HFF-Myc (cell line): Measurements from ENCODE around the gene PDZD8.

ENCODE experiments used
- DNase-seq: peaks from one replicate; pipeline ENCODE4 v3.0.0-alpha.2; 2011; ENCODE audit warnings: low read depth; ENCODE audit errors: extremely low read depth
- H3K4me3 ChIP-seq: replicated peaks from 2 replicates; pipeline ENCODE4 v1.5.1; 2011; ENCODE audit warnings: low read depth, mild to moderate bottlenecking, control low read depth, low read length
- CTCF ChIP-seq: IDR thresholded peaks from 2 replicates; pipeline ENCODE4 v1.5.1; 2012; ENCODE audit warnings: mild to moderate bottlenecking, low read depth, low read length, control low read depth; ENCODE audit errors: missing control alignments

Gene PDZD8

GRCh38 chr10:117360994-117361667, 14.1 kb downstream of the PDZD8 start:
- no peak overlapping the region for H3K4me3 ChIP-seq
- TF ChIP-seq CTCF = no peak
- DNase-seq = no peak

- no peak for DNase-seq
- no peak for TF ChIP-seq CTCF
- H3K4me3 ChIP-seq = no peak overlapping the region
Observed at GRCh38 chr10:117360016-117360415, 15.2 kb downstream of the PDZD8 start.

- DNase-seq = no peak
- no peak overlapping the region for H3K4me3 ChIP-seq
- no peak for TF ChIP-seq CTCF
Observed at GRCh38 chr10:117355072-117355471, 20.2 kb downstream of the PDZD8 start.

- no peak for TF ChIP-seq CTCF
- DNase-seq = no peak
- no peak overlapping the region for H3K4me3 ChIP-seq
Observed at GRCh38 chr10:117353684-117354083, 21.6 kb downstream of the PDZD8 start.

- no peak overlapping the region for H3K4me3 ChIP-seq
- DNase-seq = no peak
Observed at GRCh38 chr10:117352724-117353123, 22.5 kb downstream of the PDZD8 start.

GRCh38 chr10:117351996-117352395, 23.2 kb downstream of the PDZD8 start:
- no peak overlapping the region for H3K4me3 ChIP-seq
- DNase-seq = no peak

More at GRCh38 chr10:117352724-117353123, 22.5 kb downstream of the PDZD8 start:
- no peak for TF ChIP-seq CTCF

More at GRCh38 chr10:117351996-117352395, 23.2 kb downstream of the PDZD8 start:
- no peak for TF ChIP-seq CTCF
